Measurements from ENCODE around the gene KPTN. TPM values are rescaled to one million over a fixed set of nuclear protein-coding genes. Genes with fewer than 3 reads are reported as not detected.
A peak's percentile ranks its signal among the peaks of the same experiment; 100 is the strongest.

Gene KPTN
- total and polyA plus RNA-seq, 7 experiments from 2014 or later = 4.4 to 9.2 (median 6.7) TPM

GRCh38 chr19:47483200-47483599, 819 bp downstream of the KPTN start:
- Histone ChIP-seq H3K27ac (ENCODE audit: low read depth, low read length) (no peak overlapping the region), H3K9me3 (ENCODE audit: control insufficient read depth in 2 of 3, low read length in 3 of 3) (no peaks in the 10 kb centered on the region), H3K27me3 (ENCODE audit: control insufficient read depth in 2 of 2, insufficient read depth in 2 of 2, low read length in 2 of 2) (no peaks in the 10 kb centered on the region), H3K36me3 (ENCODE audit: control insufficient read depth in 2 of 3, insufficient read depth in 3 of 3, low read length in 3 of 3) (peaks cover 0 to 14% (median 0%) of the 10 kb centered on the region in 3 experiments), H3K4me3 (ENCODE audit: low read length) (peak overlapping the region; percentile 74), H3K4me1 (ENCODE audit: control insufficient read depth in 2 of 2, insufficient read depth in 2 of 2, low read length in 2 of 2) (peaks cover 18% of the 10 kb centered on the region in 2 donors)
- Mint-ChIP-seq H3K9me3 (no peaks in the 10 kb centered on the region), H3K4me3 (peak overlapping the region; percentile 83 to 99 (median 96)), H3K27ac (peak overlapping the region in 5 of 9 donors; percentile 94 to 99 (median 97)), H3K27me3 (peaks cover 0 to 4% (median 0%) of the 10 kb centered on the region in 5 donors), H3K4me1 (peaks cover 22 to 39% (median 30%) of the 10 kb centered on the region in 7 donors), H3K36me3 (peaks cover 0 to 6% (median 0%) of the 10 kb centered on the region in 5 donors)
- DNase-seq (no peak), ATAC-seq (no peak)
- POLR2A ChIA-PET = interaction anchor here (0.6 to 3.0 kb wide), 9 partner anchors 12 to 992 kb away, joined by 4 to 21 read pairs (median 7); partner anchors contain the start of genes NAPA and NOP53
- CTCF ChIA-PET = interaction anchor here (0.9 to 1.7 kb wide), 4 partner anchors 30 to 171 kb away, joined by 3 to 6 read pairs (median 4); partner anchors contain the start of gene NAPA
- intact Hi-C loops (cut with micrococcal nuclease) = loop anchor here (5.0 to 10.0 kb wide), 3 partner anchors 768 to 1598 kb away; partner anchors contain the start of genes IRF2BP1 (in 1 of the 2), PRKD2 (in 1 of the 2), SYNGR4 (in 1 of the 2) and TMEM143 (in 1 of the 2)

- Histone ChIP-seq H3K36me3 (ENCODE audit: control insufficient read depth in 2 of 3, insufficient read depth in 3 of 3, low read length in 3 of 3) (peaks cover 0 to 6% (median 0%) of the 10 kb centered on the region in 3 experiments), H3K9me3 (ENCODE audit: control insufficient read depth in 2 of 3, low read length in 3 of 3) (no peaks in the 10 kb centered on the region), H3K4me3 (ENCODE audit: low read length) (no peak overlapping the region), H3K27ac (ENCODE audit: low read depth, low read length) (no peak overlapping the region), H3K27me3 (ENCODE audit: control insufficient read depth in 2 of 2, insufficient read depth in 2 of 2, low read length in 2 of 2) (no peaks in the 10 kb centered on the region), H3K4me1 (ENCODE audit: control insufficient read depth in 2 of 2, insufficient read depth in 2 of 2, low read length in 2 of 2) (peaks cover 18% of the 10 kb centered on the region in 2 donors)
- intact Hi-C loops (cut with micrococcal nuclease) = loop anchor here (5.0 to 10.0 kb wide), 3 partner anchors 767 to 1597 kb away; partner anchors contain the start of genes IRF2BP1 (in 1 of the 2), PRKD2 (in 1 of the 2), SYNGR4 (in 1 of the 2) and TMEM143 (in 1 of the 2)
- Mint-ChIP-seq H3K4me3 (no peak overlapping the region), H3K27ac (peak overlapping the region in 2 of 9 donors; percentile 18 to 28), H3K27me3 (peaks cover 0 to 4% (median 0%) of the 10 kb centered on the region in 5 donors), H3K36me3 (peaks cover 0 to 4% (median 0%) of the 10 kb centered on the region in 5 donors), H3K4me1 (peaks cover 12 to 29% (median 21%) of the 10 kb centered on the region in 7 donors), H3K9me3 (no peaks in the 10 kb centered on the region)
- DNase-seq = no peak
- ChIA-PET CTCF (no interaction called here), POLR2A (no interaction called here)
- no peak for ATAC-seq
Measured at GRCh38 chr19:47481460-47482052, 2.5 kb downstream of the KPTN start.

- intact Hi-C loops (cut with micrococcal nuclease) = loop anchor here (5.0 to 10.0 kb wide), 3 partner anchors 766 to 1596 kb away; partner anchors contain the start of genes IRF2BP1 (in 1 of the 2), PRKD2 (in 1 of the 2), SYNGR4 (in 1 of the 2) and TMEM143 (in 1 of the 2)
- H3K27ac Mint-ChIP-seq = peak overlapping the region in 2 of 9 donors; percentile 10 to 38
- peaks cover 16 to 17% of the 10 kb centered on the region in 2 donors for H3K4me1 ChIP-seq (ENCODE audit: control insufficient read depth in 2 of 2, insufficient read depth in 2 of 2, low read length in 2 of 2)
- H3K27me3 Mint-ChIP-seq = peaks cover 0 to 4% (median 0%) of the 10 kb centered on the region in 5 donors
- H3K36me3 ChIP-seq (ENCODE audit: control insufficient read depth in 2 of 3, insufficient read depth in 3 of 3, low read length in 3 of 3) = peaks cover 0 to 6% (median 0%) of the 10 kb centered on the region in 3 experiments
- no peaks in the 10 kb centered on the region for H3K9me3 Mint-ChIP-seq
- ChIA-PET POLR2A (no interaction called here), CTCF (no interaction called here)
- H3K4me3 Mint-ChIP-seq = no peak overlapping the region
- H3K4me1 Mint-ChIP-seq = peaks cover 10 to 23% (median 21%) of the 10 kb centered on the region in 7 donors
- no peak overlapping the region for H3K27ac ChIP-seq (ENCODE audit: low read depth, low read length)
- no peak for DNase-seq
- peaks cover 0 to 4% (median 0%) of the 10 kb centered on the region in 5 donors for H3K36me3 Mint-ChIP-seq
- no peaks in the 10 kb centered on the region for H3K9me3 ChIP-seq (ENCODE audit: control insufficient read depth in 2 of 3, low read length in 3 of 3)
- H3K27me3 ChIP-seq (ENCODE audit: control insufficient read depth in 2 of 2, insufficient read depth in 2 of 2, low read length in 2 of 2) = no peaks in the 10 kb centered on the region
- no peak overlapping the region for H3K4me3 ChIP-seq (ENCODE audit: low read length)
- ATAC-seq = no peak
Measured at GRCh38 chr19:47480658-47481057, 3.4 kb downstream of the KPTN start.

- peaks cover 0 to 6% (median 0%) of the 10 kb centered on the region in 3 experiments for H3K36me3 ChIP-seq (ENCODE audit: control insufficient read depth in 2 of 3, insufficient read depth in 3 of 3, low read length in 3 of 3)
- peaks cover 0 to 4% (median under 1%) of the 10 kb centered on the region in 5 donors for H3K27me3 Mint-ChIP-seq
- H3K9me3 ChIP-seq (ENCODE audit: control insufficient read depth in 2 of 3, low read length in 3 of 3) = no peaks in the 10 kb centered on the region
- H3K27ac Mint-ChIP-seq = no peak overlapping the region
- no peak overlapping the region for H3K27ac ChIP-seq (ENCODE audit: low read depth, low read length)
- no peak overlapping the region for H3K4me3 ChIP-seq (ENCODE audit: low read length)
- no peaks in the 10 kb centered on the region for H3K9me3 Mint-ChIP-seq
- intact Hi-C loops (cut with micrococcal nuclease) = loop anchor here (5.0 to 10.0 kb wide), 3 partner anchors 765 to 1595 kb away; partner anchors contain the start of genes IRF2BP1 (in 1 of the 2), PRKD2 (in 1 of the 2), SYNGR4 (in 1 of the 2) and TMEM143 (in 1 of the 2)
- ATAC-seq = no peak
- peaks cover 3 to 16% (median 14%) of the 10 kb centered on the region in 7 donors for H3K4me1 Mint-ChIP-seq
- POLR2A ChIA-PET = no interaction called here
- no peak overlapping the region for H3K4me3 Mint-ChIP-seq
- DNase-seq = no peak
- peaks cover 0 to 9% (median 0%) of the 10 kb centered on the region in 5 donors for H3K36me3 Mint-ChIP-seq
- no peaks in the 10 kb centered on the region for H3K27me3 ChIP-seq (ENCODE audit: control insufficient read depth in 2 of 2, insufficient read depth in 2 of 2, low read length in 2 of 2)
- peaks cover 8 to 10% of the 10 kb centered on the region in 2 donors for H3K4me1 ChIP-seq (ENCODE audit: control insufficient read depth in 2 of 2, insufficient read depth in 2 of 2, low read length in 2 of 2)
- CTCF ChIA-PET = interaction anchor here (1.2 kb wide), 1 partner anchor 227 kb away, joined by 4 read pairs; no protein-coding TSS in a partner anchor
Measured at GRCh38 chr19:47479701-47480503, 4.1 kb downstream of the KPTN start.

- Mint-ChIP-seq H3K4me3 (no peak overlapping the region), H3K9me3 (peaks cover 0 to 2% (median 0%) of the 10 kb centered on the region in 11 donors), H3K4me1 (peaks cover 0 to 7% (median 6%) of the 10 kb centered on the region in 7 donors), H3K27me3 (peaks cover 4 to 24% (median 18%) of the 10 kb centered on the region in 5 donors), H3K27ac (no peak overlapping the region), H3K36me3 (peaks cover 0 to 12% (median 4%) of the 10 kb centered on the region in 5 donors)
- Histone ChIP-seq H3K36me3 (ENCODE audit: control insufficient read depth in 2 of 3, insufficient read depth in 3 of 3, low read length in 3 of 3) (no peaks in the 10 kb centered on the region), H3K4me3 (ENCODE audit: low read length) (no peak overlapping the region), H3K27me3 (ENCODE audit: control insufficient read depth in 2 of 2, insufficient read depth in 2 of 2, low read length in 2 of 2) (peaks cover 0 to 4% of the 10 kb centered on the region in 2 donors), H3K9me3 (ENCODE audit: control insufficient read depth in 2 of 3, low read length in 3 of 3) (no peaks in the 10 kb centered on the region), H3K27ac (ENCODE audit: low read depth, low read length) (no peak overlapping the region), H3K4me1 (ENCODE audit: control insufficient read depth in 2 of 2, insufficient read depth in 2 of 2, low read length in 2 of 2) (no peaks in the 10 kb centered on the region)
- POLR2A ChIA-PET = no interaction called here
- DNase-seq = no peak
- intact Hi-C loops (cut with micrococcal nuclease) = no loop called here
- no peak for ATAC-seq
- CTCF ChIA-PET = interaction anchor here (0.6 kb wide), 1 partner anchor 211 kb away, joined by 3 read pairs; no protein-coding TSS in a partner anchor
Measured at GRCh38 chr19:47476438-47476972, 7.5 kb downstream of the KPTN start.

- peaks cover 0 to 3% (median 0%) of the 10 kb centered on the region in 11 donors for H3K9me3 Mint-ChIP-seq
- H3K27me3 ChIP-seq (ENCODE audit: control insufficient read depth in 2 of 2, insufficient read depth in 2 of 2, low read length in 2 of 2) = peaks cover 4 to 7% of the 10 kb centered on the region in 2 donors
- no peaks in the 10 kb centered on the region for H3K4me1 ChIP-seq (ENCODE audit: control insufficient read depth in 2 of 2, insufficient read depth in 2 of 2, low read length in 2 of 2)
- no peaks in the 10 kb centered on the region for H3K9me3 ChIP-seq (ENCODE audit: control insufficient read depth in 2 of 3, low read length in 3 of 3)
- ChIA-PET CTCF (no interaction called here), POLR2A (interaction anchor here (1.1 kb wide), 1 partner anchor 78 kb away, joined by 3 read pairs; no protein-coding TSS in a partner anchor)
- ATAC-seq (no peak), DNase-seq (no peak)
- H3K36me3 ChIP-seq (ENCODE audit: control insufficient read depth in 2 of 3, insufficient read depth in 3 of 3, low read length in 3 of 3) = no peaks in the 10 kb centered on the region
- H3K27ac Mint-ChIP-seq = no peak overlapping the region
- H3K27ac ChIP-seq (ENCODE audit: low read depth, low read length) = no peak overlapping the region
- H3K4me3 Mint-ChIP-seq = no peak overlapping the region
- H3K36me3 Mint-ChIP-seq = peaks cover 2 to 12% (median 4%) of the 10 kb centered on the region in 5 donors
- peaks cover 14 to 34% (median 28%) of the 10 kb centered on the region in 5 donors for H3K27me3 Mint-ChIP-seq
- H3K4me1 Mint-ChIP-seq = peaks cover 8 to 17% (median 15%) of the 10 kb centered on the region in 7 donors
- no peak overlapping the region for H3K4me3 ChIP-seq (ENCODE audit: low read length)
- intact Hi-C loops (cut with micrococcal nuclease) = no loop called here
Measured at GRCh38 chr19:47475465-47475864, 8.6 kb downstream of the KPTN start.

Data from naive thymus-derived CD4-positive, alpha-beta T cell (primary cell).